Heart right ventricle (tissue), 16 donors: ENCODE data around the gene USP8. TPM values are rescaled to one million over a fixed set of nuclear protein-coding genes. Genes with fewer than 3 reads are reported as not detected.

Source experiments
- ATAC-seq, 8 donors: fragments of 200-7000 bp; cut with Tn5 transposase; one replicate each; pipeline ENCODE4 v1.9.1; 2020; ENCODE audit warnings: mild to moderate bottlenecking in 8 of 8, moderate library complexity in 8 of 8, moderate number of reproducible peaks in 1 of 8
- DNase-seq, 2 donors: peaks; one replicate each; pipeline ENCODE4 v3.0.0-alpha.2; 2020
- H3K27ac ChIP-seq, 10 donors: fragments of 200-600 bp; sonication (generic) in 2 of 10; one replicate each; pipeline versions ENCODE4 v1.5.0 to v1.8.0; 2020 to 2022; ENCODE audit warnings: mild to moderate bottlenecking in 3 of 10
- H3K27me3 ChIP-seq, 7 donors: fragments of 200-600 bp; one replicate each; pipeline ENCODE4 v1.8.0; 2021 to 2022; ENCODE audit warnings: mild to moderate bottlenecking in 2 of 7
- H3K36me3 ChIP-seq, 9 donors: fragments of 200-600 bp; sonication (generic) in 1 of 9; one replicate each; pipeline versions ENCODE4 v1.5.0 to v1.8.0; 2020 to 2022; ENCODE audit warnings: mild to moderate bottlenecking in 2 of 9
- H3K4me1 ChIP-seq, 9 donors: fragments of 200-600 bp; sonication (generic) in 1 of 9; one replicate each; pipeline versions ENCODE4 v1.5.0 to v1.8.0; 2020 to 2022; ENCODE audit warnings: mild to moderate bottlenecking in 4 of 9
- H3K4me3 ChIP-seq, 10 donors: fragments of 200-600 bp; sonication (generic) in 2 of 10; one replicate each; pipeline versions ENCODE4 v1.5.0 to v1.8.0; 2020 to 2022; ENCODE audit warnings: mild to moderate bottlenecking in 7 of 10, moderate library complexity in 2 of 10
- H3K9me3 ChIP-seq, 11 donors: fragments of 200-600 bp in 10 of 11; sonication (generic) in 2 of 11; one replicate each; pipeline versions ENCODE4 v1.5.0 to v1.8.0; 2013 to 2022; ENCODE audit warnings: mild to moderate bottlenecking in 2 of 11, control low read depth in 1 of 11, moderate library complexity in 1 of 11
- WGBS, 2 donors: extraction: QIAGEN DNeasy Blood & Tissue Kit; methylation state at CpG; one replicate each; pipeline ENCODE4 v1.1.7; 2013; ENCODE audit warnings: inconsistent platforms in 1 of 2; 5-methylcytosine and 5-hydroxymethylcytosine counted together
- intact Hi-C, 10 donors: fragments of 100-400 bp; cut with DNase I; formaldehyde crosslinking; loops; one replicate each; pipeline versions ENCODE4 v1.11.1 to v1.14.2; 2022
- polyA plus RNA-seq, 2 donors: library from polyadenylated mRNA; stranded (reverse); fragments of 200-250 nt; gene quantifications; one replicate each; pipeline ENCODE4 v1.2.3, GENCODE V29; 2013
- total RNA-seq, 10 donors: library from RNA; stranded (reverse); fragmentation: NEBNext Ultra II Directional in 3 of 10; extraction: Animal tissue kit (Norgen Biotek cat#: 25700) in 3 of 10; gene quantifications; one replicate each; pipeline versions ENCODE4 v1.2.1 to v1.2.4, GENCODE V29; 2021 to 2023
- TF ChIP-seq, protein P1 (sequence below), 9 donors: fragments of 200-600 bp; sonication (generic) in 2 of 9; IDR thresholded peaks; one replicate each; pipeline versions ENCODE4 v1.5.0 to v1.8.0; 2021 to 2022; ENCODE audit warnings: antibody characterized with exemption in 9 of 9, mild to moderate bottlenecking in 5 of 9, moderate library complexity in 1 of 9
- donor health status: Arrhythmogenic right ventricular cardiomyopathy.
- donor health status: ischemic (EF 13 %, LVEDD 7.1; RV severe dilation, severe dysfunction).
- donor health status: healthy with polysubstance abuse.
- donor health status: DM: no; HTN: yes; CAD: no.
- donor health status: DM: no; HTN: no; CAD: no.
- donor health status: ischemic (EF 25% LVEDD 6.9; RV normal size, moderate dysfunction).
- donor health status: ischemic (EF 25% LVEDD 5.7; RV mildly dilated, moderate dysfunction).
- donor health status: healthy.
- donor health status: DM: yes; HTN: yes; CAD: no.
- donor health status: Ischemic cardiomyopathy.
- donor health status: ischemic (EF 35%, LVEDD 5.7; RV mildly dilated, moderate dysfunction).
- donor health status: nonischemic (EF 11% LVEDD 7.7; RV severe dilation, severe dysfunction).
- donor health status: DM: yes; HTN: yes; CAD: no.
- donor health status: PGD.
- donor health status: ischemic (EF 29% LVEDD 5.4; RV normal size, mild dysfunction).
- donor health status: nonischemic (EF 23%, LVEDD 6.1; RV moderate dilation, normal function).

Gene USP8
- total and polyA plus RNA-seq, 12 donors = 16.3 to 53.6 (median 45.6) TPM

DNA sequence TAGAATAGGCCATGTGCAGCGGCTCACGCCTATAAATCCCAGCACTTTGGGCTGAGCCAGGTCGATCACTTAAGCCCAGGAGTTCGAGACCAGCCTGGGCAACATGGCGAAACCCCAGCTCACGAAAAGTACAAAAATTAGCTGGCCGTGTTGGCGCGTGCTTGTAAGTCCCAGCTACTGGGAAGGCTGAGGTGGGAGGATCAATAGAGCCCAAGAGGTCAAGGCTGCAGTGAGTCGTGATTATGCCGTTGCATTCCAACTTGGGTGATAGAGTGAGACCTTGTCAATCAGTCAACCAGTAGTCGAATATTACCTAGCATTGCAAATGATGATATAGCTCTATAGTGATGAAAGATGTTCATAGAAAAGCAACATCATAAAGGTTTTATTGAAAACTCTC, 51.9 kb downstream of the USP8 start:
- no peaks in the 10 kb centered on the region for H3K4me1 ChIP-seq
- no peaks in the 10 kb centered on the region for H3K27me3 ChIP-seq
- peaks cover 0 to 100% (median 43%) of the 10 kb centered on the region in 9 donors for H3K36me3 ChIP-seq
- H3K27ac ChIP-seq = no peak overlapping the region
- no peak for DNase-seq
- 92 to 95% methylated on average over 12 of the region's 12 CpGs for WGBS, 2 donors
- H3K9me3 ChIP-seq = no peaks in the 10 kb centered on the region
- intact Hi-C loops = no loop called here
- no peak overlapping the region for H3K4me3 ChIP-seq
- ATAC-seq = no peak
- TF ChIP-seq, protein P1, sequence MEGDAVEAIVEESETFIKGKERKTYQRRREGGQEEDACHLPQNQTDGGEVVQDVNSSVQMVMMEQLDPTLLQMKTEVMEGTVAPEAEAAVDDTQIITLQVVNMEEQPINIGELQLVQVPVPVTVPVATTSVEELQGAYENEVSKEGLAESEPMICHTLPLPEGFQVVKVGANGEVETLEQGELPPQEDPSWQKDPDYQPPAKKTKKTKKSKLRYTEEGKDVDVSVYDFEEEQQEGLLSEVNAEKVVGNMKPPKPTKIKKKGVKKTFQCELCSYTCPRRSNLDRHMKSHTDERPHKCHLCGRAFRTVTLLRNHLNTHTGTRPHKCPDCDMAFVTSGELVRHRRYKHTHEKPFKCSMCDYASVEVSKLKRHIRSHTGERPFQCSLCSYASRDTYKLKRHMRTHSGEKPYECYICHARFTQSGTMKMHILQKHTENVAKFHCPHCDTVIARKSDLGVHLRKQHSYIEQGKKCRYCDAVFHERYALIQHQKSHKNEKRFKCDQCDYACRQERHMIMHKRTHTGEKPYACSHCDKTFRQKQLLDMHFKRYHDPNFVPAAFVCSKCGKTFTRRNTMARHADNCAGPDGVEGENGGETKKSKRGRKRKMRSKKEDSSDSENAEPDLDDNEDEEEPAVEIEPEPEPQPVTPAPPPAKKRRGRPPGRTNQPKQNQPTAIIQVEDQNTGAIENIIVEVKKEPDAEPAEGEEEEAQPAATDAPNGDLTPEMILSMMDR (IDR thresholded peaks at IDR 0.05) = no peak

DNA sequence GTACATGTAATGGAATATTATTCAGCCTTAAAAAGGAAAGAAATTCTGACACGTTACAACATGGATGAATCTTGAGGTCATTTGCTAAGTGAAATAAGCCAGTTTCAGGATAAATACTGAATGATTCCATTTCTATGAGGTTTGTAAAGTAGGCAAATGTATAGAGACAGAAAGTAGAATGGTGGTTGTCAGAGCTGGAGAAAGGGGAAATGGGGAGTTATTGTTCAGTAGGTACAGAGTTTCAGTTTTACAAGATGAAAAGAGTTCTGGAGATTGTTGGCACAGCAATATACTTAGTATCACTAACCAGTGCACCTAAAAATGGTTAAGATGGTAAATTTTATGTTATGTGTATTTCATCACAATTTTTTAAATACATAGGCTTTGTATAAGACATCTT, 60.6 kb downstream of the USP8 start:
- ATAC-seq (no peak), DNase-seq (no peak)
- 92 to 98% methylated on average over 1 of the region's 1 CpG for WGBS, 2 donors
- Histone ChIP-seq H3K36me3 (peaks cover 0 to 100% (median 44%) of the 10 kb centered on the region in 9 donors), H3K27me3 (no peaks in the 10 kb centered on the region), H3K4me3 (no peak overlapping the region), H3K9me3 (no peaks in the 10 kb centered on the region), H3K27ac (no peak overlapping the region), H3K4me1 (no peaks in the 10 kb centered on the region)
- intact Hi-C loops = loop anchor here in 1 of 10 donors (5.0 kb wide), 1 partner anchor 83 kb away; no protein-coding TSS in a partner anchor
- TF ChIP-seq, protein P1 (IDR thresholded peaks at IDR 0.05) = no peak

DNA sequence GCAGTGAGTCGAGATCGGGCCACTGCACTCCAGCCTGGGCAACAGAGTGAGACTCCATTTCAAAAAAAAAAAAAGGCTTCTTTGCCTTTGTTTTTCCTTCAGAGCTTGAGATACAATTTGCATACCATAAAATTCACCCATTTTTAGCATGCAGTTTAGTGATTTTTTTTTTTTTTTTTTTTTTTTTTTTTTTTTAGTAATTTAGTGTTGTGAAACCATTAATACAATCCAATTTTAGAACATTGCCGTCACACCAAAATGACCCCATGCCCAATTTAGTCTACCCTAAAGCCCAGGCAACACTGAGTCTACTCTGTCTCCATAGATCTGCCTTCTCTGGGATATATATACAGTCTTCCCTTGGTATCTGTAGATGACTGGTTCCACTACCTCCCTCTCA, 61.2 kb downstream of the USP8 start:
- intact Hi-C loops = loop anchor here in 1 of 10 donors (5.0 kb wide), 1 partner anchor 82 kb away; no protein-coding TSS in a partner anchor

DNA sequence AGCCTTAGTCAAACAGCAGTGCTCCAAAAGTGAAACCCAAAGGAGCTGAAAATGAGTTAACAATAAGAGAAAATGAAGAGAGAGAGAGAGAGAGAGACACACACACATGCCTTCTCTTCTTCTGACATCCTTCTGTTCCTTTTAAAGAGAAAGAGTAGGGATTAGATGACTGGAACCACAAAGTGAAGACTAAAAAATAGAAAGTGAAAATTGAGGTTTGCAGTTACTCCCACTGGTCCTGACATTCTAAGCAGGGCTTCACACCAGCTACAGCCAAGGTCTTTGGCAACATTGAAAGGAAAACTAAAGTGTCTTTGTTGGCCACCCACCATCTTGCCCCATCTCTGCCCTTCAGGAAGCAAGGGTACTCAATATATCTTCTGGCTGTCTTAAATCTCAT, 63.1 kb downstream of the USP8 start:
- Histone ChIP-seq H3K4me1 (no peaks in the 10 kb centered on the region), H3K9me3 (no peaks in the 10 kb centered on the region), H3K36me3 (peaks cover 0 to 100% (median 43%) of the 10 kb centered on the region in 9 donors), H3K27me3 (no peaks in the 10 kb centered on the region), H3K4me3 (no peak overlapping the region), H3K27ac (no peak overlapping the region)
- intact Hi-C loops = loop anchor here in 1 of 10 donors (5.0 kb wide), 1 partner anchor 80 kb away; no protein-coding TSS in a partner anchor
- TF ChIP-seq, protein P1 (IDR thresholded peaks at IDR 0.05) = no peak
- ATAC-seq (no peak), DNase-seq (no peak)

More for the DNA sequence above, 61.2 kb downstream of the USP8 start:
- Histone ChIP-seq H3K27ac (no peak overlapping the region), H3K4me1 (no peaks in the 10 kb centered on the region), H3K9me3 (no peaks in the 10 kb centered on the region), H3K27me3 (no peaks in the 10 kb centered on the region), H3K36me3 (peaks cover 0 to 100% (median 44%) of the 10 kb centered on the region in 9 donors), H3K4me3 (no peak overlapping the region)
- 93 to 98% methylated on average over 3 of the region's 3 CpGs for WGBS, 2 donors
- no peak for DNase-seq
- ATAC-seq = no peak
- TF ChIP-seq, protein P1 (IDR thresholded peaks at IDR 0.05) = no peak
